Measurements from ENCODE around the gene RRAS. TPM values are rescaled to one million over a fixed set of nuclear protein-coding genes. Genes with fewer than 3 reads are reported as not detected.

Gene RRAS
- total and polyA plus RNA-seq, 7 donors: 79.8 to 139 (median 126) TPM

- peaks cover 0 to 41% (median 38%) of the 10 kb centered on the region in 4 donors for H3K4me1 ChIP-seq
- no peak overlapping the region for H3K4me3 ChIP-seq
- H3K36me3 ChIP-seq: peaks cover 20 to 60% (median 44%) of the 10 kb centered on the region in 4 donors
- H3K27me3 ChIP-seq: no peaks in the 10 kb centered on the region
- no peak overlapping the region for H3K27ac ChIP-seq
- no peaks in the 10 kb centered on the region for H3K9me3 ChIP-seq
- no peak for TF ChIP-seq CTCF (IDR thresholded peaks at IDR 0.05)
- no peak for TF ChIP-seq POLR2AphosphoS5 (IDR thresholded peaks at IDR 0.05)
- TF ChIP-seq POLR2A (IDR thresholded peaks at IDR 0.05): no peak
- no peak for TF ChIP-seq EP300 (IDR thresholded peaks at IDR 0.05)
- intact Hi-C loops (cut with DNase I): no loop called here
- no peak for DNase-seq
- 93 to 94% methylated on average over 19 of the region's 19 CpGs for WGBS, 2 donors
Measured at GRCh38 chr19:49681830-49682229, 41.9 kb upstream of the RRAS start.

- H3K27ac ChIP-seq: peak overlapping the region; percentile 61 to 92 (median 72)
- intact Hi-C loops (cut with DNase I): no loop called here
- peak overlapping the region in 3 of 4 donors; percentile 1 to 32 (median 30) for H3K4me3 ChIP-seq
- no peak for TF ChIP-seq EP300 (IDR thresholded peaks at IDR 0.05)
- TF ChIP-seq POLR2AphosphoS5 (IDR thresholded peaks at IDR 0.05): peak in 1 of 4 donors; percentile 21
- peak; percentile 92 to 100 (median 98) for TF ChIP-seq CTCF (IDR thresholded peaks at IDR 0.05)
- no peak for TF ChIP-seq POLR2A (IDR thresholded peaks at IDR 0.05)
- no peaks in the 10 kb centered on the region for H3K9me3 ChIP-seq
- peaks cover 0 to 46% (median 44%) of the 10 kb centered on the region in 4 donors for H3K4me1 ChIP-seq
- peaks cover 20 to 49% (median 32%) of the 10 kb centered on the region in 4 donors for H3K36me3 ChIP-seq
- peak; percentile 94 for DNase-seq
- no peaks in the 10 kb centered on the region for H3K27me3 ChIP-seq
- WGBS, 2 donors: 37% methylated on average over 40 of the region's 40 CpGs
Measured at GRCh38 chr19:49680421-49681351, 40.7 kb upstream of the RRAS start.

GRCh38 chr19:49679771-49680413 lies 39.9 kb upstream of the RRAS start:
- H3K27ac ChIP-seq: peak overlapping the region; percentile 61 to 92 (median 84)
- no peaks in the 10 kb centered on the region for H3K9me3 ChIP-seq
- no peaks in the 10 kb centered on the region for H3K27me3 ChIP-seq
- H3K36me3 ChIP-seq: peaks cover 16 to 41% (median 25%) of the 10 kb centered on the region in 4 donors
- H3K4me3 ChIP-seq: peak overlapping the region in 1 of 4 donors; percentile 32
- DNase-seq: no peak
- TF ChIP-seq CTCF (IDR thresholded peaks at IDR 0.05) (no peak), POLR2AphosphoS5 (IDR thresholded peaks at IDR 0.05) (no peak), EP300 (IDR thresholded peaks at IDR 0.05) (no peak), POLR2A (IDR thresholded peaks at IDR 0.05) (no peak)
- 69 to 74% methylated on average over 10 of the region's 10 CpGs for WGBS, 2 donors
- intact Hi-C loops (cut with DNase I): loop anchor here (5.0 kb wide), 2 partner anchors 88 to 183 kb away; partner anchors contain the start of genes PRR12 and RPS11
- peaks cover 0 to 50% (median 46%) of the 10 kb centered on the region in 4 donors for H3K4me1 ChIP-seq

- Histone ChIP-seq H3K4me1 (peaks cover 0 to 50% (median 46%) of the 10 kb centered on the region in 4 donors), H3K4me3 (no peak overlapping the region), H3K27me3 (no peaks in the 10 kb centered on the region), H3K36me3 (peaks cover 9 to 34% (median 18%) of the 10 kb centered on the region in 4 donors), H3K27ac (peak overlapping the region; percentile 91 to 95 (median 93)), H3K9me3 (no peaks in the 10 kb centered on the region)
- no peak for TF ChIP-seq POLR2AphosphoS5 (IDR thresholded peaks at IDR 0.05)
- no peak for TF ChIP-seq CTCF (IDR thresholded peaks at IDR 0.05)
- TF ChIP-seq EP300 (IDR thresholded peaks at IDR 0.05): no peak
- no peak for TF ChIP-seq POLR2A (IDR thresholded peaks at IDR 0.05)
- DNase-seq: no peak
- 57 to 65% methylated on average over 12 of the region's 12 CpGs for WGBS, 2 donors
- intact Hi-C loops (cut with DNase I): loop anchor here (5.0 kb wide), 2 partner anchors 87 to 182 kb away; partner anchors contain the start of genes PRR12 and RPS11
Measured at GRCh38 chr19:49678985-49679770, 39.2 kb upstream of the RRAS start.

Measured in sigmoid colon (tissue), 7 donors.